Measurements from ENCODE around the gene PREB.
"Not testable (repeated sequence)": the region's sequence is repeated elsewhere in the genome, so short reads cannot be mapped to it uniquely, and the experiment has no call there.

Gene PREB

DNA sequence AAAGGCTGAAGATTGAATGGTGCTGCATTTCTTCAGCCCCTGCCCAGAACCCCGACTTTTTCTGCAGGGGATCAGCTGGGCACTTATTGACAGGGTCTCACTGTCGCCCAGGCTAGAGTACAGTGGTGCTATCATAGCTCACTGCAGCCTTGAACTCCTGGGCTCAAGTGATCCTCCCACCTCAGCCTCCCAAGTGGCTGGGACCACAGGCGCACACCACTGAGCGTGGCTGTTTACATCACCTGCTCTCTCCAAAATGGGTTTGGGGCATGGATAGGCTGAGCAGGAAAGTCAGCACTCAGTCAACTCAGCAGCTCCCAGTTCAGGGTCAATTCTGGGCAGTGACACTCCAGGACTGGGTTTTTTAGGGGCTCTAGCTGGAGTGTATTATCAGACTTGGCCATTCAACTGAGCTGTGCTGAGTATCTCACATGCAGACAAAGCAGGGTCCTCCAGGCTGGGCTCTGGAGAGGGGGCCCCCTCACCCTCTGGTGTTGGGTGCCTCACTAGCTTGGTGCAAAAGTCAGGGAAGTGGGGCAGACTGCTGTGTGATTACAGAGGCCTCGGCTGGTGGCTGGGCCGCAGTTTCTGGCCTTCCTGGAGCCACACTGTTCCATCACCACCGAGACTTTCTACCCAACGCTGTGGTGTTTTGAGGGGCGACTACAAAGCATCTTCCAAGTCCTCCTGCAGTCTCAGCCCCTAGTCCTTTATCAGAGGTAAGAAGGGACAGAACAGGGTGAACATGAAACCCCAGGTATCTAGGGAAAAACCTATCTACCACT is 6.4 kb downstream of the PREB start:
- DNase-seq (ENCODE audit: low read depth in 2 of 2, low spot score in 1 of 2) = no peak

- no peak for DNase-seq (ENCODE audit: low read depth in 2 of 2, low spot score in 1 of 2)
These were observed 8.2 kb downstream of the PREB start for GRCh38 chr2:27126252-27126710.

DNA sequence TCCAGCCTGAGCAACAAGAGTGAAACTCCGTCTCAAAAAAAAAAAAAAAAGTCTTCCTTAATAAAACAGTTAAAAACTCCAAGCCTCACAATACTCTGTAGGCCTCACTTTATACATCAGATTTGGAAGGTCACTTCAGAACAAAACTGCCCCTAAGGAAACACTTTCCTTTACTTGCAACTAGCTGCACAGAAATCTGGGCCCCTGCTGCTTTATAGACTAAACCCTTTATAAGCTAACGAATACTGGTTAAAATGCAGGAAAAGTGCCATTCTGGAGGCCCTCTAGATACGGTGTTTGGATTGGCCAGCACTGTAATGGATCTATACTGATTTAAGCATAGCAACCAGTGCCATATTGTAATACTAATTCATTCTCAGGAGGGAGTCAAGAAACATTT is 9.3 kb downstream of the PREB start:
- DNase-seq (ENCODE audit: low read depth in 2 of 2, low spot score in 1 of 2) = no peak

- DNase-seq (ENCODE audit: low read depth in 2 of 2, low spot score in 1 of 2) = peak; percentile 7 to 41
These were observed 10.9 kb downstream of the PREB start, which contains the start of gene ABHD1 for GRCh38 chr2:27123302-27124150. TSS of gene ABHD1 (plus strand) at chr2:27123815. CDS start at chr2:27123949, 134 bp downstream.

DNA sequence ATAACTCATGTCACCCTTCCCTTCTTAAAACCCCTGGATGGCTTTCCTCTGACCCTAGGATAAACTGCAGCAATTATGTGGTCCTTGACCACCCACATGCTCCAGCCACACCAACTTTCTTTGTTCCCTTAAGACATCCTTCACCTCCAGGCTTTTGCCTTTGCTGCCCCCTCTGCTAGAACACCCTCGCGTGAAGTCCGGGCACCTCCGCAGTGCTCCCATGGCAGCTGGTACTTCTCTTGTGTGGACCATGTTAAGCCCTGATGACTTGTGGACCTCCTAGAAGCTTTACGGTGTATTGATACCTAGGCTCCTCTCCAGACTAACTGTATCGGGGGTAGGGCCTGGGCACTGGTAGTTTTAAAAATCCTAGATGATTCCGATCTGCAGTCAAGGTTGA is 11.6 kb downstream of the PREB start:
- DNase-seq (ENCODE audit: low read depth in 2 of 2, low spot score in 1 of 2) = no peak

- no peak for DNase-seq (ENCODE audit: low read depth in 2 of 2, low spot score in 1 of 2)
These were observed 12.5 kb downstream of the PREB start for GRCh38 chr2:27121906-27122305.

GRCh38 chr2:27119330-27119670 is 15.1 kb downstream of the PREB start:
- DNase-seq (ENCODE audit: low read depth in 2 of 2, low spot score in 1 of 2) = not testable (repeated sequence)

DNA sequence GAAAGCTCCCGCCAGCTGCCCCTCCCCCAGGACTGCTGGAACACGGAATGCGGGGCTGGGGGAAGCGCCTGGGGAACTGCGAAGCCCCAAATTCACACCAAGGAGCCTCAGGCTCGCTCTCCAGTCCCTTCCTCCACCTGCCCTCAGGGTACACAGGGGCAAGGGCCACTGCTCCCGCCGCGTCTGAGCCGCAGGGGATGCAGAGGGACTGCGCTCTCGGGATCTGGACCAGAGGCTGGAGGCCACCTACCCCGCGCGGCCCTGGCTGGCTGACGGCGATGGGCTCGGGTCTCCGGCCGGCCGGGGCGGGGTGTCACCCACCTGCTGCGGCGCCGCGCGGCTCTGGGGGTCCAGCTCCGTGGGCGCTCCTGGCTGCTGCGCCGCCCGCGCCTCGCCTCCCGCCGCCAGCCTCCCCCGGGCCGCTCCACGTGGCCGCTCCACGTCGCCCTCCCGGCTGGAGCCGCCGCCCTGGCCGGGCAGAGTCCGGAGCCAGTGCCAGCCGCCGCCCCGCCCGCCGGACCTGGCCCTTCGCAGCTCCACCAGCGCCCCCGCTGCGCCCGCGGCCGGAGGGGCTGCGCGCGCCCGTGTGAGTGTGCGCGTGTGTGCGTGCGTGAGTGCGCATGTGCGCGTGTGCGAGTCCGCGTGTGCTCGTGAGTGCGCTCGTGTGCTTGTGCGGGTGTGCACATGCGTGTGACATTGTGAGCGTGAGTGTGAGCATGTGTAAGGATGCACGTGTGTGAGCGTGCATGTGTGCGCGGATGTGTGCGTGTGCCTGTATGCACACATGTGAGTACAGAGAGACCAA is 15.7 kb downstream of the PREB start, which contains the start of gene CGREF1:
Gene CGREF1 (minus strand): TSS at position 604 of the 805 bp plus-strand sequence. CDS start 14,762 bp downstream, outside the sequence.
- DNase-seq (ENCODE audit: low read depth in 2 of 2, low spot score in 1 of 2) = no peak

DNA sequence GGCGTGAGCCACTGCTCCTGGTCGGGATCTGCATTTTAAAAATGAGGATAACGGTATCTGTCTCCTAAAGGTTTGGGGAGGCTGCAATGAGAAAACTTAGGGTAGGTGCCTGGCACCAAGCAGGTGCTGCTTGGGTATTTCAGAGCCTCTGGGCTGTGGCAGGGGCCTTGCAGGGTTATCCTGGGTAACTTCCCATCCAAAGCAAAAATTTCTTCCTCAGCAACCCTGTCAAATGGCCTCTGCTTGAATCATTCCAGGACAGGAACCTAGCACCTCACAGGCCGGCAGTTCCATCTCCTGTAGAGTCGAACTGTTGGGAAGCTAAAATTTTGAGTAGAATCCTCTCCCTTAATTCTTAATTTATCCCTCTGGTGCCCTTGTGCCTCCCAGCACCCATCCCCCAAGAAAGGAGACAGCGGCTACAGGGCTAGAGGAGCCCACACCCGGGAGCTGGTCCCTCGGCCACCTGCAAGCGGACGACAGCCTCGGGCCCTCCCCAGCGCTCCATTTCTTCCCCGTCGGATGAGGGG is 16.4 kb downstream of the PREB start:
- DNase-seq (ENCODE audit: low read depth in 2 of 2, low spot score in 1 of 2) = no peak

- no peak for DNase-seq (ENCODE audit: low read depth in 2 of 2, low spot score in 1 of 2)
These were observed 18.9 kb downstream of the PREB start for GRCh38 chr2:27115519-27115918.

- DNase-seq (ENCODE audit: low read depth in 2 of 2, low spot score in 1 of 2) = not testable (repeated sequence)
These were observed 22.9 kb downstream of the PREB start for GRCh38 chr2:27111392-27112078.

DNA sequence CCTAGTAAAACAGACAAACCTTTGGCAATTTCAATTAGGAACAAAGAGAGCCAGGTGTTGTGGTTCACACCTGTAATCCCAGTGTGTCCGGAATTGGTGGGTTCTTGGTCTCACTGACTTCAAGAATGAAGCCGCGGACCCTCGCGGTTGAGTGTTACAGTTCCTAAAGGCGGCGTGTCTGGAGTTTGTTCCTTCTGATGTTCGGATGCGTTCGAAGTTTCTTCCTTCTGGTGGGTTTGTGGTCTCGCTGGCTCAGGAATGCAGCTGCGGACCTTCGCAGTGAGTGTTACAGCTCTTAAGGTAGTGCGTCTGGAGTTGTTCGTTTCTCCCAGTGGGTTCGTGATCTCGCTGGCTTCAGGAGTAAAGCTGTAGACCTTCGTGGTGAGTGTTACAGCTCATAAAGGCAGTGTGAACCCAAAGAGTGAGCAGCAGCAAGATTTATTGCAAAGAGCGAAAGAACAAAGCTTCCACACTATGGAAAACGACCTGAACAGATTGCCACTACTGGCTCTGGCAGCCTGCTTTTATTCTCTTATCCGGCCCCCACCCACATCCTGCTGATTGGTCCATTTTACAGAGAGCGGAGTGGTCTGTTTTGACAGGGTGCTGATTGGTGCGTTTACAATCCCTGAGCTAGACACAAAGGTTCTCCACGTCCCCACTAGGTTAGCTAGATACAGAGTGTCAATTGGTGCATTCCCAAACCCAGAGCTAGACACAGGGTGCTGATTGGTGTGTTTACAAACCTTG is 23.7 kb downstream of the PREB start:
- not testable (repeated sequence) for DNase-seq (ENCODE audit: low read depth in 2 of 2, low spot score in 1 of 2)

DNA sequence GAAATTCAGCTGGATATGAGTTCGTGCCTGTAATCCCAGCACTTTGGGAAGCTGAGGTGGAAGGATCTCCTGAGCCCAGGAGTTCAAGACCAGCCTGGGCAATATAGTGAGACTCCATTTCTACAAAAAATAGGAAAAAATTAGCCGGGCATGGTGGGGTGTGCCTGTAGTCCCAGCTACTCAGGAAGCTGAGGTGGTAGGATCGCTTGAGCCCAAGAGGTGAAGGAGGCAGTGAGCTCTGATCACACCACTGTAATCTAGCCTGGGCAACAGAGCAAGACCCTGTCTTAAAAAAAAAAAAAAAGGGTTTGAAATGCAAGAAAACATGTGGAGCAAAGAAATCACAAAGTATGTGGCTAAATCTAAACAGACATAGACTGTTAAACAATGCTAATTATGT is 25.4 kb downstream of the PREB start:
- DNase-seq (ENCODE audit: low read depth in 2 of 2, low spot score in 1 of 2) = no peak

GRCh38 chr2:27108221-27108620 is 26.2 kb downstream of the PREB start:
- no peak for DNase-seq (ENCODE audit: low read depth in 2 of 2, low spot score in 1 of 2)

- no peak for DNase-seq (ENCODE audit: low read depth in 2 of 2, low spot score in 1 of 2)
These were observed 28.5 kb downstream of the PREB start for GRCh38 chr2:27105981-27106380.

- DNase-seq (ENCODE audit: low read depth in 2 of 2, low spot score in 1 of 2) = no peak
These were observed 32.1 kb downstream of the PREB start for GRCh38 chr2:27102329-27102728.

DNA sequence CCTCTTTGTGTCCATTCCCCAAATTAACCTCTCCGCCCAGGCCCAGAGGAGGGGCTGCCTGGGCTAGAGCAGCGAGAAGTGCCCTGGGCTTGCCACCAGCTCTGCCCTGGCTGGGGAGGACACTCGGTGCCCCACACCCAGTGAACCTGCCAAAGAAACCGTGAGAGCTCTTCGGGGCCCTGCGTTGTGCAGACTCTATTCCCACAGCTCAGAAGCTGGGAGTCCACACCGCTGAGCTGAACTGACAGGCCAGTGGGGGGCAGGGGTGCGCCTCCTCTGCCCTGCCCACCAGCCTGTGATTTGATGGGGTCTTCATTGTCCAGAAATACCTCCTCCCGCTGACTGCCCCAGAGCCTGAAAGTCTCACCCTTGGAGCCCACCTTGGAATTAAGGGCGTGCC is 34.4 kb downstream of the PREB start:
- no peak for DNase-seq (ENCODE audit: low read depth in 2 of 2, low spot score in 1 of 2)

- no peak for DNase-seq (ENCODE audit: low read depth in 2 of 2, low spot score in 1 of 2)
These were observed 35.0 kb downstream of the PREB start for GRCh38 chr2:27099334-27099955.

DNA sequence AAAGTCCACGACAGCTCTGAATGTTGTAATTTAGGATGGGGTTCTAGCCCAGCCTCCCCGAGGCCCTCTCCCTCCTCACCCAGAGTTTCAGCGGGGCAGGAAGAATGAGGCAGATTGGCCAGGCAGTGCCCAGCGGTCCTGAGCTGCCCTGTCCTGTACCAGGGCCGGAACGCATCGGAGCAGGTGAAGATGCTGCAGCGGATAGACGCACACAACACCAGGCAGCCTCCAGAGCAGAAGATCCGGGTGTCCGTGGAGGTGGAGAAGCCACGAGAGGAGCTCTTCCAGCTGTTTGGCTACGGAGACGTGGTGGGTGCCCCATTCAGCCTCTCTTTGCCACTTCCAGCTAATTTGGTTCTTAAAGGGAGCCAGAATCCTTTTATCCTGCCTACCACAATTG is 37.1 kb downstream of the PREB start:
- DNase-seq (ENCODE audit: low read depth in 2 of 2, low spot score in 1 of 2) = no peak

Data from stimulated activated CD8-positive, alpha-beta memory T cell treated with anti-CD3 and anti-CD28 coated beads, Interleukin-4, amount 100 ng/mL, for 1 hour (primary cell).